Embryonic facial prominence (tissue), 1 donor: ENCODE measurements around the gene TSNAX.
"Not testable (repeated sequence)": the region's sequence is repeated elsewhere in the genome, so short reads cannot be mapped to it uniquely, and the experiment has no call there.

ENCODE experiments used
- DNase-seq: peaks from one replicate; pipeline ENCODE4 v3.0.0-alpha.2; 2016; ENCODE audit errors: extremely low spot score

Gene TSNAX

DNA sequence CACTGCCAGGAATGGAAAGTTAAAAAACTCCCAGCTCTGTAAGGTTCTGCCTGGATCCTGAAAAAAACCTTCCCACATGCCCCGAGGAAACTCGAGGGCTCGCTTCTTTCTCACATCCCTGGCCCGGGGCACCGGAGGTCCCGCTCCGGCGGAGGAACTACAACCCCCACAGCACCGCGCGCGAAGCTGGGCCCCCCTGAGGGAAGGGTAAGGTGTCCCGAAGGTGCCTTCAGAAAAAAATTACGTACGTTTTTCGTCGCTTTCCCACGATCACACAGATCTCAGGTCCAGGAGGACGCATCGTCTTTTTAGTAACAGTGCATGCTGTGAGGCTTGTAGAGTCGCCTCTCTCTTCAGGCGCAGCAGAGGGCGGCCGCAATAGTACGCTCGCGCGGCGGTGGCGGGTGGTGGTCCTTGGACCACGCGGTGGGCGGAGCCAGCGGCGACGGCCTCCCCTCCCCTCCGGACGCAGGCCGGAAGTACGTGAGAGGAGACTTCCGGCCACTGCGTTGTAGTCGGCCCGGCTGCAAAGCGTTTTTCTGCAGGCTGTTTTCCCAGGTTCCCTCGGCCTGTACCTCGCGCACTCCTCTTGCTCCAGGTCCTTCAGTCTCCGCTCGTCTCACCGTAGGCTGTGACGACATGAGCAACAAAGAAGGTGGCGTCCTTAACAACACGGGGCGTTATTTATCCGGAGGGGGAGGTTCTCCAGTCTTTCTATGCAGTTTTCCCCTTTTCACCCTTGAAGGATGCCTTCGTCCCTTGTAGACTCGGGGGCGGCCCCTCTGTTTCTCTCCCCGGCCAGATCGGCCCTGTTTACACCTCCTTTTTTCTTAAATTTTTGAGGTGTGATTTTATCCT is at the start of gene TSNAX:
TSS of gene TSNAX (plus strand) at position 498 of the 858 bp plus-strand sequence. CDS start at position 640, 142 bp downstream.
- peak; percentile 84 for DNase-seq

GRCh38 chr1:231478811-231479210 is 49.7 kb upstream of the TSNAX start:
- no peak for DNase-seq

- DNase-seq, result no peak
Measured at GRCh38 chr1:231480008-231480407, 48.5 kb upstream of the TSNAX start.

DNA sequence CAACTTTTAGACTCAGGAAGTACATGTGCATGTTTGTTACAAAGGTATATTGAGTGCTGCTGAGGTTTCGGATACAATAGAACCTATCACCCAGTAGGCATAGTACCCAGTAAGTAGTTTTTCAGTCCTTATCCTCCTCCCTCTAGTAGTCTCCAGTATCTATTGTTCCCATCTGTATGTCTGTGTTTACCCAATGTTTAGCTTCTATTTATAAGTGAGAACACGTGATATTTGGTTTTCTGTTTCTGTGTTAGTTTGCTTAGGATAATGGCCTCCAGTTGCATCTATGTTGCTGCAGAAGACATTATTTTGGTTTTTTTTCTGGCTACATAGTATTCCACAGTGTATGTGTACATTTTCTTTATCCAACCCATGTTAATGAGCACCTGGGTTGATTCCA is 47.2 kb upstream of the TSNAX start:
- DNase-seq, result no peak

DNA sequence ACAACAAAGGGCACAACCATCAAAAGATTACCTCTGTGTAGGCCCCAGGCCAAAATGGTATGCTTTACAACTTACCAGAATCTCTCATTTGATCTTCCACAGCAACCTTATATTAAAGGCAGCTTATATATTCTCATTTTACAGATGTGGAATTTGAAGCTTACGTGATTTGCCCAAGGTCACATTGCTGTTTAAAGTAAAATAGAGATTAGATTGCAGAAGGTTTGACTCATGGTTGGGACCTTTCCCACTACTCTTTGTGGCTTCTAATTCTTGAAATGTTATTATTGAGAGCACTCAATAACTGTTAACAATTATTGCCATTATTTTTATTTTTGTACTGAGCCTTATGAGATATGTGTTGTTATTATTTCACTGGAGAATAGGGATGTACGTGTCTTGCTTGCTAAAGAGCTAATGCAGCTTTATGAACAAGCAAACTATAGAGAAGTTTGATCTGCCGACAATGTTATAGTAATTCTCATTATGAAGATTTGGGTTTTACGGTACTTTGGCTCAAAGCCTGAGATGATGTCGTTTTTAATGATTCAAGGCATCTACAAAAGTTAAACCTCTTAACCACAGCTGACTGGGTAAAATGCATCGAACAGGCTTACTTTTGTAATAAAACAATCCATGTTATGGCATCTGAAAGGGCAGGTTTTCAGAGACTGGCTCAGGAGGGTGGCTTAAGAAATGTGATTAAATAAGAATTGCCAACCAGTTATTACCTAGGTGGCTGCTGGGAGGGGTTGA is 43.3 kb upstream of the TSNAX start:
- no peak for DNase-seq

DNA sequence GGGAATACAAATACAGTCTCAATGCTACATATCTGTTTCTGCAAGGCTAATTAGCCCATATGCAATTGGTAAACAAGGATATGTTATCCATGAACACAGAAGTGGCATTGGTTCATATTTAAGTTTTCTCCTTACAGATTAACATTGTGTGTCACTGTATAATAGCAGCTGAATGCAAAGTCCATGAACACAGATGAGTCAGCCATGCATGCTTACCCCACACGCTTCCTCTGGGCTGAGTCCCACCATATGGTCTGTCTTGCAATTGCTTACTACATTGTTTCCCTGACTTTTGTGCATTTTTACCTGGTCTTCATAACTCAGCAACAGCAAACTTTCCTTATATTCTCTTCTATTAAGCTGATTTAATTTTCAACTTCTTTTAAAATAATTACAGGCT is 41.5 kb upstream of the TSNAX start:
- no peak for DNase-seq

DNA sequence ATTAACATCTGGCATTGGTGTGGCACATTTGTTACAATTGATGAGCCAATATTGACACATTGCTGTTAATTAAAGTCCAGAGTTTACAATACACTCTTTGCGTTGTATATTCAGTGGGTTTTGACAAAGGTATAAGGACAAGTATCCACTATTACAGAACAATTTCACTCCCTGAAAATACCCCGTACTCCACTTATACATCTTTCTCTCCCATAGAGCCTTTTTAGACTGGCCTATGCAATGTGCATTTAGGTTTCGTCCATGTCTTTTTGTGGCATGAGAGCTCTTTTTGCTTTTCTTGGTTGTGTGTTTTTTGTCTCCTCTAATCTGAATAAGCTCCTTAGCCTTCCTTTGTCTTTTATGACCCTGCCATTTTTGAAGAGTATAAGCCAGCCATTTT is 40.6 kb upstream of the TSNAX start:
- DNase-seq, result no peak

GRCh38 chr1:231493421-231494185 is 34.9 kb upstream of the TSNAX start:
- DNase-seq, result no peak

DNA sequence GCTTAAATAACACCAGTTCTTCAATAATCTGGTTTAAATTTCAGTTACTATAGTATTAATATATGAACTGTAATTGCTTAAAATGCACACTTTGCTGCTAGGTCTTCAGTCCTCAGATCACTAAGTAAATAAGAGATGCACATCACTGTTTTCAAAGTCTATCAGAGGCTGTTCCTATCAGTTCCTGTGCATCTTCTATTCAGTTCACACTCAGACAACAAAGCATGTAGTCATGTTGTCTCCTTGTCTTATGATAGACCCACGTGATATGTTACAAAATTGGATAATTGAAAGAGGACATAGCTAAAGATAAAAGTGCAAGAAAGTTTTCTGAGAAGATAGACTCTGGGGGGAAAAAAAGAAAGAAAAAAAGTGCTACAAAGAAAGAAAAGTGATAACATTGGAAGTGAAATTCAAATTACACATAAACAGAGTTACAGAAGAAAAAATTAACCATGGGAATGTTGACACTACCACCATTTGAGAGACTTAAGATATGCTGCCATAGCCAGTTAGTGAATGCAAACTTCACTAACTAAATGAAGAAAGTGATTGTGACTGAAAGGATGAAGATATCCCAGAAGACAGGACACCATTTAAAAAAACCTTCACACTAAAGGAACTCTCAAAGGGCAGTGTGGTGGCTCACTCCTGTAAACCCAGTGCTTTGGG is 33.9 kb upstream of the TSNAX start:
- DNase-seq, result no peak

- DNase-seq, result no peak
Measured at GRCh38 chr1:231497629-231498152, 30.8 kb upstream of the TSNAX start.

GRCh38 chr1:231499148-231499763 is 29.2 kb upstream of the TSNAX start:
- DNase-seq, result no peak

DNA sequence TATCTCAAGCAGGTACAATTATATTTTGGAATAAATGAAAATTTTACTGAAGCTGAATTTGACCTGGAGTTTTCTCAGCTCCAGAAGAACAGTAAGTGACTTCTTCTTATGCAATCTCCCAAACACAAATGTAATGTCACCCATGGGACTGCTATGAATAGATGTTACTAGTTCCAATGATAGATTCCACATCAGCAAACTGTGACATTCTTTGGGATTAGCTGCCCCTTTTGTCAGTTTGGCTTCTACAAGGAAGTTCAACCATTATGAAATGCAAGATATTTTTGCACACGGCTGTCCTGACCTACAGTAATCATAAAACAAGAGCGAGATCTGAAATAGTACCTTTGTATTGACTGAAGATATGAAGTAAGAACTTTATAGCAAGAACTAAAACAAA is 27.8 kb upstream of the TSNAX start:
- no peak for DNase-seq

- not testable (repeated sequence) for DNase-seq
Measured at GRCh38 chr1:231503168-231503567, 25.3 kb upstream of the TSNAX start.

DNA sequence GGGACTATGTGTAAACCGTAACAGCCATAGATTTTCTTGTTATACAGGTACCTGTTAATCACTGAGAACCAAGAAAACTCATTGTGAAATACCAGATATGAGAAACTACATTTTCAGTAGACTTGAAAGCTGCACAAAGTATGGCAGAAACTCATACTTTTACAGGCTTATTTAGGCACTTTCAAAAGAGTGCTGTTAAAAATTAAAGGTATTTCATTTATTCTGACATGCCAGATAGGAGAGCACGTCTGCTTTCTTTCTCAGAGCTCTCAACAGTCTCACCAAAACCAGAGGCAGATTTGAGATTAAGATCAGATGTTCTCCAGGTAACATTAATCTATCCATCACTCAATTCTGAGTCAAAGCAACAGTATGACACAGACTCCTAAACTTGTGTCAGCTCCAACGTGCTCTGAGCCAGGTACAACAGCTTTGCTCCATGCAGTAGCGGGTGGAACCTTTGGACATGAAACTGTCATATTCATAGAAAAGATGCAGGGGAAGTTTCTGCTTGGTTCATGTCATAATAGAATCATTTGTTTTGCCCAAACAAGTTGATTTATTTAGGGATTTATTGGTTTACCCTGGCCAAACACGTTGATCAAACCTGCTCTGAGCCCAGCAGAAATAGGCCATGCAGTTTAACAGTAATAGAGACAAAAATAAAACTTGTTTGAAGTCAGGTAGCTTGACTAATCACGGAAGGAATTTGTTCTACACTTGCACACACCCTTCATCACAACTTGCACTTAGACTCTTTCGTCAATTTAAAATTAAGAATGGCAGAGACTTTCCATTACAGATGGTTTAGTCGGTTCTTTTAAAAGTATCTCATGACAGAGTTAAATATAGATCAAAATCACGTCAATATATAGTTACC is 20.8 kb upstream of the TSNAX start:
- DNase-seq, result no peak

GRCh38 chr1:231508497-231508896 is 20.0 kb upstream of the TSNAX start:
- DNase-seq, result no peak

GRCh38 chr1:231508941-231509340 is 19.5 kb upstream of the TSNAX start:
- DNase-seq, result no peak

- no peak for DNase-seq
Measured at GRCh38 chr1:231512147-231512698, 16.2 kb upstream of the TSNAX start.

DNA sequence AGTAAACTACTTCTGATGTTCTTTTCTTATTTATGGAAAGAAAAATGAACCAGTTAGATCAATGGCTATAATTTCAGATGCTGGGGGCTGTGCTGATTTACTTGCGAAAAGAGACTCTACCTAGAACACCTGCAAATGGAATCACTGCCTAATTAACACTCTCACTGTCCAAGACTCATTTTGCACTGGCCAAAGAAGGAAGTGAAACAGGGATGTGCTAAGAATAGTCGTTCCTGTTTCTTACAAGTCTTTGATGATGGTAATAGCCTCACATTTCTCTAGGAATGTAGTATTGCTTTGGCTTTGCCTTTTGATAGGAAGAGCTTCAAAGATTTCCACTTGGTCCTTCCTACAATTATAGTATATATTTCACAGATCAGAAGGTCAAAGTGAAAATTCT is 12.7 kb upstream of the TSNAX start:
- no peak for DNase-seq

DNA sequence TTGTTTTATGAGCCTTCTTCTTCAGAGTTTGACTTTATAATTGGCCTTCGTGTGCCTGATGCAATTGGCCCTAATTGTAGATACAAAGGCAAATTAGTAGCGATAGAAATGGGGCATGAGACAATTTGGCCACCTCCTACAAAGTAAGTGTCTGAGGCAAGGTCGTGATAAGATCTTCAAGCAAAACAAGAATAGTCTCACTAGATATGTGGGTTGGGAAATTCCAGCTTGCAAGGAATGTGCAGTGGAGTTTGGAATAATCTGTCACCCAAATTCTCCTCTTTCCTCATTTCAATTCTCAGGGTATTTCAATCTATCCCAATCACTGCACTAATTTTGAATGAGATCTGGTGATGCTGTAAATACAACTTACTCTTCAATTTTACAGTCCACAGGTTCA is 11.4 kb upstream of the TSNAX start:
- no peak for DNase-seq
